Epithelial cell of esophagus (primary cell): ENCODE results near the gene C5orf15.
"Not testable (repeated sequence)": the region's sequence is repeated elsewhere in the genome, so short reads cannot be mapped to it uniquely, and the experiment has no call there.

Source experiments
- DNase-seq: peaks from one replicate; pipeline ENCODE4 v3.0.0; 2010; ENCODE audit warnings: low read depth
- H3K4me3 ChIP-seq: 2 replicates; pipeline ENCODE4 v1.5.1; 2011; ENCODE audit warnings: mild to moderate bottlenecking, low read length, control low read depth
- CTCF ChIP-seq: IDR thresholded peaks from 2 replicates; pipeline ENCODE4 v1.5.1; 2011; ENCODE audit warnings: low read depth, mild to moderate bottlenecking, low read length, control low read depth, inconsistent platforms; ENCODE audit not compliant: insufficient read depth; ENCODE audit errors: missing control alignments

C5orf15 gene

DNA sequence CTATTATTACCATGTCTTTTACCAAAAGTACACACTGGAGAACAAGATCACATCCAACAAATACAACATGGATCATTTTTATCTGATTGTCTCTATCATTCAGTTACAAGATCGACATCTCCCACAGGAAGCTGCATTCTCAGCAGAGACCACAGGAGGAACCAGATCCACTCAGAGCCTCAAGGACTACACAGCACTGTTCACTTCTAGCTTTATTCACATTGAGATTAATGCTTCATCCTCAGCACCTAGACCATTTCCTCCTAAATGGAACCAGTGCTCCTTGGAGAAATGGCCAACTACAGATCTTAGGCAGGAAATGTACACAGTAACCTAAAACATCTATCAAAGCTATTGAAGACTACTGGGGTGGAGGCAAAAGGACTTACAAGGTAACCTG, 13.3 kb upstream of the C5orf15 start:
- no peak for TF ChIP-seq CTCF
- no peak for DNase-seq
- no peak overlapping the region for H3K4me3 ChIP-seq

DNA sequence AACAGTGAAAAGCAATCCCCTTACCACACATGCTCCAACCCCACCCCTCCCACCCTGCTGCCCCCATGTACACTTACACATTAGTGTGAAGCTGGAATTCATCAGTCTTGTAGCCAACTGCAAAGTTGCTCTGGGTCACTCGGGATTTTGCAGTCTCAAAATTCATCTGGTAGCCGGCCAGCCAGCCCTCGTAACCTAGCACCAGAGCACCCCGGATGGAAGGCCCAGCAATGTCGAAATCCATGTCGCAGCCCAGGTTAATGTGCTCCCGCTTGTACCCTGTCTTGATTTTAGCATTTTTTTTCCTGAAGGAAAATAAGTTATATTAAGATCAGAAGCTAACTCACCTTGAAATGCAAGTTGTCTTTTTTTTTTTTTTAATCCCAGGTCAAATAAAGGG, 12.2 kb upstream of the C5orf15 start:
- no peak overlapping the region for H3K4me3 ChIP-seq
- TF ChIP-seq CTCF, result no peak
- no peak for DNase-seq

DNA sequence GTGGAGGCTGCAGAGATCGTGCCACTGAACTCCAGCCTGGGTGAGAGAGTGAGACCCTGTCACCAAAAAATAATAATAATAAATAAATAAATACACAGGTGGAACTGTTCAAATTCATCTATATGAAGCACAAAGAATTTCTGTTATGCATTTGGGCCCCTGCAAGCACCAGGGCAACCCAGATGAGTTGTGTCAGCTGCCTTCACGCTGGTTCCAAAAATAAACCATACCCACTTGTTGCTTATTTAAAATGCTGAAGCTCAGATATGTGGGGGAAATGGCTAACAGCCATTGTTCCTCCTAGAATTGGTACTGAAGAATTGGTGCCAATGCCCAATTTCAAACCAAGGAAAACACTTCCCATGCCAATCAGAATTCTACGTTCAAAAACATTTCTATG, 10.5 kb upstream of the C5orf15 start:
- DNase-seq, result no peak

GRCh38 chr5:133977858-133978257, 9.4 kb upstream of the C5orf15 start:
- H3K4me3 ChIP-seq, result no peak overlapping the region
- TF ChIP-seq CTCF, result no peak
- DNase-seq, result no peak

More for the DNA sequence above, 10.5 kb upstream of the C5orf15 start:
- H3K4me3 ChIP-seq, result no peak overlapping the region
- TF ChIP-seq CTCF, result no peak

- no peak for DNase-seq
- no peak for TF ChIP-seq CTCF
- H3K4me3 ChIP-seq, result no peak overlapping the region
Observed at GRCh38 chr5:133977161-133977787, 8.8 kb upstream of the C5orf15 start.

DNA sequence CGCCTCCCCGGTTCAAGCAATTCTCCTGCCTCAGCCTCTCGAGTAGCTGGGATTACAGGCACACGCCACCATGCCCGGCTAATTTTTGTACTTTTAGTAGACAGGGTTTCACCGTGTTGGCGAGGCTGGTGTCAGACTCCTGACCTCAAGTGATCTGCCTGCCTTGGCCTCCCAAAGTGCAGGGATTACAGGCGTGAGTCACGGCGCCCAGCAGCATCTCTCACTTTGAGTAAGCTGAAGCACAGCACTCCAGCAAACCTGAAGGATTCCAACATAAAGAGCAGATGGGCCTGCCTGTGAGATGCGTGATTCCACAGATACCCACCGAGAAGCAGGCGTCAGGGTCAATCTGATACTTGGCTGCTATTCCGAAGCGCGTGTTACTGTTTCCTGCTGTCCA, 7.1 kb upstream of the C5orf15 start:
- DNase-seq, result not testable (repeated sequence)

DNA sequence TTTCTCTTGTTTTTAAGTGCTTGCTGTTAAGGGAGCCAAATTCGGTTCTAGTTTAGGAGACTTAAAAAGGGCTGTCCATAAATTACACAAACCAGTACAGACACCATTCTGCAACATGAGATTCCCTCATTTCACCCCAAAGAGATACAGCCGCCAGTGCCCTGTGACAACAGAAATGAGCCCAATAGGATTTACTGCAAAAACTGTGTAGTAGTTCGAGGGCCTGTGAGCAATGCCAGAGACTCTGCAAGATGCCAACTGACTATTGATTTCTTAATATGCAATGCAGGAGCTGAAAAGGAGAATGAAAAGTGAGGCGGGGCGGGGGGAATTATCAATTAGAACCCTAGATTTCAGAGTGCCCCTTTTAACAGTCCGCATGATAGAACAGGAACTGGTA, 5.7 kb upstream of the C5orf15 start:
- TF ChIP-seq CTCF, result no peak
- H3K4me3 ChIP-seq, result no peak overlapping the region
- no peak for DNase-seq

More for the DNA sequence above, 7.1 kb upstream of the C5orf15 start:
- H3K4me3 ChIP-seq, result not testable (repeated sequence)
